Measurements from ENCODE around the gene PDHB. TPM values are rescaled to one million over a fixed set of nuclear protein-coding genes. Genes with fewer than 3 reads are reported as not detected.

The PDHB gene
- total and polyA plus RNA-seq, 8 donors, result 55.5 to 88.5 (median 78.1) TPM

- peaks cover 23 to 27% of the 10 kb centered on the region in 2 donors for H3K4me1 ChIP-seq
- H3K27ac ChIP-seq, result peak overlapping the region; percentile 24 to 60
- H3K27me3 ChIP-seq, result no peaks in the 10 kb centered on the region
- peak; percentile 28 for ATAC-seq
- TF ChIP-seq CTCF (IDR thresholded peaks at IDR 0.05), result no peak
- H3K36me3 ChIP-seq, result peaks cover 0 to 27% of the 10 kb centered on the region in 2 donors
- no peak overlapping the region for H3K4me3 ChIP-seq
- peak in 1 of 4 donors; percentile 39 for DNase-seq
- no peaks in the 10 kb centered on the region for H3K9me3 ChIP-seq
- intact Hi-C loops (cut with DNase I), result no loop called here
These were observed 46.8 kb downstream of the PDHB start for GRCh38 chr3:58386626-58387365.

- Histone ChIP-seq H3K27ac (peak overlapping the region in 1 of 2 donors; percentile 34), H3K27me3 (no peaks in the 10 kb centered on the region), H3K9me3 (no peaks in the 10 kb centered on the region), H3K36me3 (peaks cover 0 to 27% of the 10 kb centered on the region in 2 donors), H3K4me3 (no peak overlapping the region), H3K4me1 (peaks cover 23 to 27% of the 10 kb centered on the region in 2 donors)
- ATAC-seq, result no peak
- no peak for TF ChIP-seq CTCF (IDR thresholded peaks at IDR 0.05)
- DNase-seq, result no peak
- intact Hi-C loops (cut with DNase I), result no loop called here
These were observed 49.1 kb downstream of the PDHB start for GRCh38 chr3:58384381-58385090.

DNA sequence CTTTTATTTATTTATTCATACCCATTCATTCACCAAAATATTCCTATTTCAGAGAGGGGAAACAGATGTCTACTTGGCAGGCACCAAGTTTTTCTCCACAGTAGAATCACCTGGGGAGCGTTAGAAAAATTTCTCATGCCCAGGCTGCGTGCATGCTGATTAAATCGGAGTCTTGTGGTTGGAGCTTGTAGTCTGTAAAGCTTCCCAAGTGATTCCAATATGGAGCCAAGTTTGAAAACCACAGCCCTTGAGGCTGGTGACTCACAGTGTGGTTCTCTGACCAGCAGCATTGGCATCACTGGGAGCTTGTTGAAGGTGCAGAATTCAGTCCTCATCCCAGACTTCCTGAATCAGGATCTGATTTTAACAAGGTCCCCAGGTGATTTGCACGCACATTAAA is 49.7 kb downstream of the PDHB start:
- H3K9me3 ChIP-seq, result no peaks in the 10 kb centered on the region
- H3K36me3 ChIP-seq, result peaks cover 0 to 27% of the 10 kb centered on the region in 2 donors
- H3K4me1 ChIP-seq, result peaks cover 20 to 24% of the 10 kb centered on the region in 2 donors
- H3K27ac ChIP-seq, result peak overlapping the region in 1 of 2 donors; percentile 18
- peak in 1 of 4 donors; percentile 34 for DNase-seq
- H3K27me3 ChIP-seq, result no peaks in the 10 kb centered on the region
- H3K4me3 ChIP-seq, result no peak overlapping the region
- intact Hi-C loops (cut with DNase I), result no loop called here
- peak; percentile 73 for ATAC-seq
- TF ChIP-seq CTCF (IDR thresholded peaks at IDR 0.05), result no peak

- intact Hi-C loops (cut with DNase I), result no loop called here
- peak overlapping the region in 1 of 2 donors; percentile 18 for H3K27ac ChIP-seq
- no peaks in the 10 kb centered on the region for H3K9me3 ChIP-seq
- ATAC-seq (no peak), DNase-seq (no peak)
- H3K27me3 ChIP-seq, result no peaks in the 10 kb centered on the region
- no peak for TF ChIP-seq CTCF (IDR thresholded peaks at IDR 0.05)
- peaks cover 0 to 27% of the 10 kb centered on the region in 2 donors for H3K36me3 ChIP-seq
- H3K4me3 ChIP-seq, result no peak overlapping the region
- H3K4me1 ChIP-seq, result peaks cover 17 to 20% of the 10 kb centered on the region in 2 donors
These were observed 50.2 kb downstream of the PDHB start for GRCh38 chr3:58383476-58383875.
